Endothelial cell of umbilical vein (primary cell): ENCODE measurements around the gene WDR18. TPM values are rescaled to one million over a fixed set of nuclear protein-coding genes. Genes with fewer than 3 reads are reported as not detected.

Source experiments
- BruUV-seq: library from RNA; stranded (reverse); fragments of 400-500 nt; replicated peaks from 2 replicates; lab custom pipeline; 2021; lab: Mats Ljungman, UMichigan
- CTCF ChIA-PET: fragments of 300-600, 350-600 bp; sonication (Branson Sonifier 250); formaldehyde crosslinking; loops from one replicate; lab custom pipeline; 2021; ENCODE audit warnings: antibody characterized with exemption, inconsistent platforms; lab: Charles Lee
- POLR2A ChIA-PET: fragments of 300-600, 350-600 bp; sonication (Branson Sonifier 250); formaldehyde crosslinking; loops from one replicate; lab custom pipeline; 2021; ENCODE audit warnings: antibody characterized with exemption, inconsistent platforms; lab: Charles Lee
- DNase-seq: peaks from one replicate; pipeline ENCODE4 v3.0.0-alpha.2; 2011; ENCODE audit warnings: low read depth, low spot score
- FAIRE-seq: peaks from 2 replicates; lab custom pipeline; 2011; peaks lifted over from hg19 to GRCh38; lab: Jason Lieb, UNC
- H2AFZ ChIP-seq: 2 replicates; pipeline ENCODE4 v1.6.0; 2012; ENCODE audit warnings: low read depth, low read length, control low read depth, inconsistent platforms
- H3K27ac ChIP-seq: 2 replicates; pipeline ENCODE4 v1.5.1; 2011; ENCODE audit warnings: low read depth, mild to moderate bottlenecking, control low read depth, low read length, moderate library complexity; ENCODE audit not compliant: insufficient read depth
- H3K27me3 ChIP-seq, 2 experiments: 2 replicates each; pipeline versions ENCODE4 v1.6.0 to v1.6.1; 2011; ENCODE audit warnings: low read length in 2 of 2, mixed read lengths in 1 of 2; ENCODE audit not compliant: control insufficient read depth in 2 of 2, insufficient read depth in 2 of 2
- H3K36me3 ChIP-seq, 2 experiments: 2 replicates in 1 of 2; 3 replicates in 1 of 2; pipeline ENCODE4 v1.5.1; 2011; ENCODE audit warnings: low read length in 2 of 2, mild to moderate bottlenecking in 1 of 2, moderate library complexity in 1 of 2; ENCODE audit not compliant: control insufficient read depth in 2 of 2, insufficient read depth in 2 of 2; ENCODE audit errors: extremely low read depth in 1 of 2
- H3K4me1 ChIP-seq: 3 replicates; pipeline ENCODE4 v1.5.1; 2011; ENCODE audit warnings: mild to moderate bottlenecking, low read length; ENCODE audit not compliant: control insufficient read depth, insufficient read depth; ENCODE audit errors: extremely low read depth
- H3K4me2 ChIP-seq: 2 replicates; pipeline ENCODE4 v1.6.1; 2011; ENCODE audit warnings: low read length, control low read depth, mixed read lengths; ENCODE audit not compliant: insufficient read depth
- H3K4me3 ChIP-seq, 3 experiments: fragments of 200-600 bp in 1 of 3; sonication (generic), shearing (Covaris generic) in 1 of 3; replicated peaks in 1 of 3; 2 replicates each; pipeline ENCODE4 v1.5.1; 2011 to 2016; ENCODE audit warnings: control low read depth in 3 of 3, low read length in 3 of 3, mild to moderate bottlenecking in 2 of 3, inconsistent platforms in 1 of 3, low read depth in 1 of 3, moderate library complexity in 1 of 3; ENCODE audit not compliant: insufficient read depth in 1 of 3
- H3K79me2 ChIP-seq: 2 replicates; pipeline ENCODE4 v1.6.0; 2012; ENCODE audit warnings: low read length, inconsistent platforms; ENCODE audit not compliant: control insufficient read depth, insufficient read depth
- H3K9ac ChIP-seq: replicated peaks from 2 replicates; pipeline ENCODE3; 2011; ENCODE audit warnings: low read length, control low read depth; ENCODE audit not compliant: insufficient read depth; ENCODE audit errors: extremely low read depth
- H3K9me1 ChIP-seq: replicated peaks from 3 replicates; pipeline ENCODE4 v1.6.0; 2011; ENCODE audit warnings: mild to moderate bottlenecking, low read length; ENCODE audit not compliant: control insufficient read depth, insufficient read depth; ENCODE audit errors: extremely low read depth
- H3K9me3 ChIP-seq: replicated peaks from 2 replicates; pipeline ENCODE4 v1.5.1; 2012; ENCODE audit warnings: low read length, inconsistent platforms; ENCODE audit not compliant: control insufficient read depth, insufficient read depth
- H4K20me1 ChIP-seq: replicated peaks from 2 replicates; pipeline ENCODE3; 2011; ENCODE audit warnings: mild to moderate bottlenecking, low read length; ENCODE audit not compliant: control insufficient read depth, insufficient read depth; ENCODE audit errors: extremely low read depth
- CTCF ChIP-seq, 2 donors: IDR thresholded peaks; 1 replicate in 1 of 2; 2 replicates in 1 of 2; pipeline ENCODE4 v1.5.1; 2011; ENCODE audit warnings: low read length in 2 of 2, mild to moderate bottlenecking in 2 of 2, moderate library complexity in 2 of 2, control low read depth in 1 of 2, inconsistent platforms in 1 of 2, low read depth in 1 of 2; ENCODE audit not compliant: insufficient read depth in 1 of 2; ENCODE audit errors: extremely low read depth in 1 of 2
- GATA2 ChIP-seq: IDR thresholded peaks from 2 replicates; pipeline ENCODE4 v1.7.0; 2011; ENCODE audit warnings: low read depth, mild to moderate bottlenecking, moderate library complexity, mixed read lengths, low read length; ENCODE audit not compliant: insufficient read length, insufficient read depth
- JUN ChIP-seq: IDR thresholded peaks from 2 replicates; pipeline ENCODE4 v1.6.1; 2011; ENCODE audit warnings: borderline replicate concordance, low read depth; ENCODE audit not compliant: insufficient read length, insufficient read depth
- MAX ChIP-seq: IDR thresholded peaks from 2 replicates; pipeline ENCODE4 v1.6.1; 2011; ENCODE audit not compliant: insufficient read depth, insufficient read length
- MYC ChIP-seq: IDR thresholded peaks from one replicate; pipeline ENCODE4 v1.6.1; 2011; ENCODE audit warnings: mild to moderate bottlenecking, low read depth, low read length
- POLR2AphosphoS5 ChIP-seq: IDR thresholded peaks from 2 replicates; pipeline ENCODE4 v1.6.1; 2012; ENCODE audit warnings: low read depth, mild to moderate bottlenecking, control low read depth, low read length, moderate library complexity; ENCODE audit not compliant: insufficient read depth
- dilution Hi-C: fragments of 300-500 bp; cut with MboI; formaldehyde crosslinking; loops from one replicate; pipeline ENCODE4 v1.15.0; 2019; ENCODE audit warnings: low sequenced_read_pairs; ENCODE audit not compliant: extremely low pct_ligation_motif_present
- intact Hi-C: fragments of 100-400 bp; cut with micrococcal nuclease; formaldehyde crosslinking; loops from one replicate; pipeline ENCODE4 v1.10.0; 2022
- polyA plus RNA-seq, 4 experiments: library from polyadenylated mRNA; depleted of rRNA in 3 of 4; stranded (reverse) in 3 of 4; unstranded in 1 of 4; fragments of >200 nt; gene quantifications; 2 replicates each; pipeline versions ENCODE4 v1.2.1 to v1.2.3, GENCODE V29; 2011 to 2012; ENCODE audit warnings: missing spikeins in 1 of 4
- total RNA-seq: library from RNA; stranded (reverse); gene quantifications from 2 replicates; pipeline ENCODE4 v1.2.3, GENCODE V29; 2021

WDR18 gene
- total and polyA plus RNA-seq, 2 donors (not counting 3 experiments of a cell fraction or from before 2014, with no cell fraction given) = 54.8 to 102 TPM

GRCh38 chr19:1018393-1018792 is 34.2 kb downstream of the WDR18 start:
- intact Hi-C loops = no loop called here
- CTCF ChIA-PET = no interaction called here
- BruUV-seq = no TSS peak

More at GRCh38 chr19:1018393-1018792, 34.2 kb downstream of the WDR18 start:
- POLR2A ChIA-PET = interaction anchor here (0.7 kb wide), 1 partner anchor 94 kb away, joined by 7 read pairs; no protein-coding TSS in a partner anchor
- H3K9me3 ChIP-seq = no peaks in the 10 kb centered on the region
- DNase-seq = no peak
- TF ChIP-seq MYC = no peak
- no peak for TF ChIP-seq POLR2AphosphoS5
- no peak for TF ChIP-seq MAX
- no peak for TF ChIP-seq GATA2
- no peak for TF ChIP-seq CTCF (IDR thresholded peaks at IDR 0.05; ENCODE audit: extremely low read depth in 1 of 2, insufficient read depth in 1 of 2, low read depth in 1 of 2, low read length in 2 of 2)
- TF ChIP-seq JUN = no peak
- peaks cover 0 to 8% of the 10 kb centered on the region in 2 experiments for H3K36me3 ChIP-seq
- dilution Hi-C loops = no loop called here
- H3K27me3 ChIP-seq = no peaks in the 10 kb centered on the region
- no peak overlapping the region for H3K9ac ChIP-seq
- H3K27ac ChIP-seq = no peak overlapping the region
- H2AFZ ChIP-seq = no peak overlapping the region
- no peak overlapping the region for H3K4me2 ChIP-seq
- H3K79me2 ChIP-seq = peaks cover 75% of the 10 kb centered on the region
- no peak for FAIRE-seq
- H3K4me1 ChIP-seq = peaks cover 40% of the 10 kb centered on the region
- H4K20me1 ChIP-seq = no peaks in the 10 kb centered on the region
- no peaks in the 10 kb centered on the region for H3K9me1 ChIP-seq
- H3K4me3 ChIP-seq = no peak overlapping the region
